Uterus (tissue), 4 donors: Measurements from ENCODE around the gene ANKS4B. TPM values are rescaled to one million over a fixed set of nuclear protein-coding genes. Genes with fewer than 3 reads are reported as not detected.

Experiments used
- DNase-seq, 2 donors: peaks; one replicate each; pipeline ENCODE4 v3.0.0-alpha.2; 2019 to 2020
- H3K27ac ChIP-seq, 2 donors: fragments of 200-600 bp; sonication (generic); 1 replicate in 1 of 2; 2 replicates in 1 of 2; pipeline ENCODE4 v1.5.1; 2016 to 2018
- H3K27me3 ChIP-seq, 2 donors: fragments of 200-600 bp; sonication (generic); one replicate each; pipeline ENCODE4 v1.5.1; 2018 to 2019; ENCODE audit warnings: control low read depth in 1 of 2
- H3K36me3 ChIP-seq, 2 donors: fragments of 200-600 bp; sonication (generic); one replicate each; pipeline ENCODE4 v1.5.1; 2019; ENCODE audit warnings: control low read depth in 1 of 2
- H3K4me1 ChIP-seq, 2 donors: fragments of 200-600 bp; sonication (generic); one replicate each; pipeline ENCODE4 v1.5.1; 2018 to 2019; ENCODE audit warnings: control low read depth in 1 of 2
- H3K4me3 ChIP-seq, 2 donors: fragments of 200-600 bp; sonication (generic); 1 replicate in 1 of 2; 2 replicates in 1 of 2; pipeline ENCODE4 v1.5.1; 2018 to 2019; ENCODE audit warnings: mild to moderate bottlenecking in 1 of 2
- H3K9me3 ChIP-seq, 2 donors: fragments of 200-600 bp; sonication (generic); one replicate each; pipeline ENCODE4 v1.5.1; 2019; ENCODE audit warnings: control low read depth in 1 of 2
- POLR2A ChIP-seq, 2 donors: fragments of 450-650 bp; IDR thresholded peaks; one replicate each; pipeline ENCODE4 v1.6.1; 2016; ENCODE audit warnings: antibody characterized with exemption in 2 of 2, mild to moderate bottlenecking in 1 of 2, moderate library complexity in 1 of 2
- intact Hi-C: fragments of 100-400 bp; cut with DNase I; formaldehyde crosslinking; loops from one replicate; pipeline ENCODE4 v1.15.1; 2023; ENCODE audit warnings: low total_unique reads
- total RNA-seq, 4 donors: library from RNA; depleted of rRNA in 3 of 4; stranded (reverse); fragments of >200 nt in 3 of 4; gene quantifications; one replicate each; pipeline versions ENCODE4 v1.1.0 to v1.2.4, GENCODE V29; 2014 to 2023
- TF ChIP-seq, protein P1 (sequence below), 4 experiments: fragments of 200-600 bp in 2 of 4; fragments of 450-650 bp in 2 of 4; sonication (generic) in 2 of 4; IDR thresholded peaks; one replicate each; pipeline ENCODE4 v1.5.1; 2016 to 2019; ENCODE audit warnings: antibody characterized with exemption in 4 of 4, mild to moderate bottlenecking in 2 of 4, moderate library complexity in 1 of 4
- donor health status: DM: yes; HTN: yes; CAD: no.

ANKS4B gene
- total RNA-seq, 4 donors from 2014 or later: not detected

DNA sequence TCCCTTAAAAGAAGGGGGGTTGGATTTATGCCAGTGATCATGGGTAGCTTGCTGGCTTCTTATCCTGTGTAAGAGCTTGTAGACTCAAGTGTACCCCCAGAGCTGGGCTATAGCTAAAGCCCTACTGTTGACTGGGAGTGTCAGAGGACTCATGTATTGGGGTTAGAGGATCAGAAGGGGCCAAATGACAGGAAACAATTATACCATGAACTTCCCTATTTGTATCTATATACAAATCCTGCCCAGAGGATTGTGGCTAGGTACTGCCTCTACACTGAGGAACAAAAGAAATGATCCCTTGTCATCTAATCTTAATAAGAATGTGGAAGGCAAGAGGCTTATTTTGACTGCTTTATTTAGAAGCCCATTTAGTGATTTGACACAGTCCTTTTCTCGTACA lies 36.4 kb upstream of the ANKS4B start:
- DNase-seq: no peak
- no peak for TF ChIP-seq POLR2A (IDR thresholded peaks at IDR 0.05)
- TF ChIP-seq, protein P1, sequence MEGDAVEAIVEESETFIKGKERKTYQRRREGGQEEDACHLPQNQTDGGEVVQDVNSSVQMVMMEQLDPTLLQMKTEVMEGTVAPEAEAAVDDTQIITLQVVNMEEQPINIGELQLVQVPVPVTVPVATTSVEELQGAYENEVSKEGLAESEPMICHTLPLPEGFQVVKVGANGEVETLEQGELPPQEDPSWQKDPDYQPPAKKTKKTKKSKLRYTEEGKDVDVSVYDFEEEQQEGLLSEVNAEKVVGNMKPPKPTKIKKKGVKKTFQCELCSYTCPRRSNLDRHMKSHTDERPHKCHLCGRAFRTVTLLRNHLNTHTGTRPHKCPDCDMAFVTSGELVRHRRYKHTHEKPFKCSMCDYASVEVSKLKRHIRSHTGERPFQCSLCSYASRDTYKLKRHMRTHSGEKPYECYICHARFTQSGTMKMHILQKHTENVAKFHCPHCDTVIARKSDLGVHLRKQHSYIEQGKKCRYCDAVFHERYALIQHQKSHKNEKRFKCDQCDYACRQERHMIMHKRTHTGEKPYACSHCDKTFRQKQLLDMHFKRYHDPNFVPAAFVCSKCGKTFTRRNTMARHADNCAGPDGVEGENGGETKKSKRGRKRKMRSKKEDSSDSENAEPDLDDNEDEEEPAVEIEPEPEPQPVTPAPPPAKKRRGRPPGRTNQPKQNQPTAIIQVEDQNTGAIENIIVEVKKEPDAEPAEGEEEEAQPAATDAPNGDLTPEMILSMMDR (IDR thresholded peaks at IDR 0.05): no peak
- intact Hi-C loops: no loop called here

GRCh38 chr16:21197621-21198020 lies 35.9 kb upstream of the ANKS4B start:
- no peaks in the 10 kb centered on the region for H3K4me1 ChIP-seq
- no peaks in the 10 kb centered on the region for H3K27me3 ChIP-seq
- no peaks in the 10 kb centered on the region for H3K9me3 ChIP-seq
- no peak overlapping the region for H3K27ac ChIP-seq
- H3K4me3 ChIP-seq: no peak overlapping the region
- intact Hi-C loops: no loop called here
- DNase-seq: no peak
- TF ChIP-seq, protein P1 (IDR thresholded peaks at IDR 0.05): no peak
- TF ChIP-seq POLR2A (IDR thresholded peaks at IDR 0.05): no peak
- no peaks in the 10 kb centered on the region for H3K36me3 ChIP-seq

More for the DNA sequence above, 36.4 kb upstream of the ANKS4B start:
- H3K27ac ChIP-seq: no peak overlapping the region
- H3K9me3 ChIP-seq: no peaks in the 10 kb centered on the region
- no peak overlapping the region for H3K4me3 ChIP-seq
- H3K4me1 ChIP-seq: no peaks in the 10 kb centered on the region
- no peaks in the 10 kb centered on the region for H3K36me3 ChIP-seq
- H3K27me3 ChIP-seq: no peaks in the 10 kb centered on the region

DNA sequence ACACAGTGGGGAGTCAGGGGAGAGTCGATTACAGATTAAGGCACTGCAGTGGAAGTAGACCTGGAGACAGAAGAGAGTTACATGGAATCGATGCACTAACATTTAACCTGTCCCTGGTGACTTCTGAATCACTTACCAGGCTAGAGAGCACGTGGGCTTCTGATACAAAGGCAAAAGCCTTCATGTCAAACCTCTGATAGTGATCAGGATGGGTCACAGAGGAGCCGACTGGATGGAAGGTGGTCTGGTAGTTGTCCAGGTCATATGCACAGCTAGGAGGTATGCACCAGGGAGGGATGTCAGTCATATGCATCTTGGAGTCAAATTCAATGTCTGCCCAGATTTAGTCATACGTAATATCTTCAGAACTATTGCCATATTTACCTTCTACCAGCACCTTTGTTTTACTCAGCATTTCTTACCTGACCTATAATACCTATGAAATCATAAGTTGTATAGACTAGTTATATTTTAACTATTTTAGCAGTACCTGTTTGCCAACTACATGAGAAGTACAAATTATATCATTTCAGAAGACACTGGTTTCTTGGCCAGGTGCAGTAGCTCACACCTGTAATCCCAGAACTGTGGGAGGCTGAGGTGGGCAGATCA lies 33.8 kb upstream of the ANKS4B start:
- intact Hi-C loops: no loop called here
- TF ChIP-seq POLR2A (IDR thresholded peaks at IDR 0.05): no peak
- TF ChIP-seq, protein P1 (IDR thresholded peaks at IDR 0.05): no peak
- no peaks in the 10 kb centered on the region for H3K27me3 ChIP-seq
- no peak overlapping the region for H3K27ac ChIP-seq
- no peaks in the 10 kb centered on the region for H3K36me3 ChIP-seq
- DNase-seq: no peak
- H3K4me3 ChIP-seq: no peak overlapping the region
- no peaks in the 10 kb centered on the region for H3K4me1 ChIP-seq
- H3K9me3 ChIP-seq: no peaks in the 10 kb centered on the region

GRCh38 chr16:21203155-21203797 lies 30.2 kb upstream of the ANKS4B start:
- Histone ChIP-seq H3K4me1 (no peaks in the 10 kb centered on the region), H3K27me3 (no peaks in the 10 kb centered on the region), H3K27ac (no peak overlapping the region), H3K36me3 (no peaks in the 10 kb centered on the region), H3K4me3 (no peak overlapping the region), H3K9me3 (no peaks in the 10 kb centered on the region)
- TF ChIP-seq, protein P1 (IDR thresholded peaks at IDR 0.05): no peak
- TF ChIP-seq POLR2A (IDR thresholded peaks at IDR 0.05): no peak
- intact Hi-C loops: no loop called here
- no peak for DNase-seq

DNA sequence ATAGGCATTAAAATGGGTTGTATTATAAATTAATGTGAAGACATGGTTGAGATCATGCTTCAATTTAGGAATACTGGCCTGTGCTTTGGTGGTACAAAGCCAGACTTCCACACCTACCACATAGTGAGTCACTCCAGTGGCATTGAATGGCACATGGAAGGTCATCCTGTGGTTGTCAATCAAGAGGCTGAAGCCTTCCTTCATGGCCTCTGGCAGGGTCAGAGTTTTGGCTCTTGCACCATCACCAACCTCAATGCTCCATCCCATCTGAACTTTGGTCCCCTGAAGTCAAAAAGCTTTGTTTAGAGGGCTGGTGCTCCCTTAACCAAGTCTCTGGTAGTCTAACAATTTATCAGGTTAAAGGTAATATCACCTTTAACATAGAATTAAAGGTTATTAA lies 28.2 kb upstream of the ANKS4B start:
- DNase-seq: no peak
- no peak overlapping the region for H3K27ac ChIP-seq
- no peaks in the 10 kb centered on the region for H3K36me3 ChIP-seq
- no peaks in the 10 kb centered on the region for H3K27me3 ChIP-seq
- intact Hi-C loops: no loop called here
- no peak overlapping the region for H3K4me3 ChIP-seq
- H3K9me3 ChIP-seq: no peaks in the 10 kb centered on the region
- H3K4me1 ChIP-seq: no peaks in the 10 kb centered on the region
- no peak for TF ChIP-seq POLR2A (IDR thresholded peaks at IDR 0.05)
- TF ChIP-seq, protein P1 (IDR thresholded peaks at IDR 0.05): no peak
